Keratinocyte (primary cell): Measurements from ENCODE around the gene ACBD6. TPM values are rescaled to one million over a fixed set of nuclear protein-coding genes. Genes with fewer than 3 reads are reported as not detected.

ENCODE experiments used
- DNase-seq: peaks from one replicate; pipeline ENCODE4 v3.0.0-alpha.2; 2011; ENCODE audit warnings: low read depth, missing footprints, low spot score
- FAIRE-seq: peaks from 2 replicates; lab custom pipeline; 2011; peaks lifted over from hg19 to GRCh38; lab: Jason Lieb, UNC
- H2AFZ ChIP-seq: 2 replicates; pipeline ENCODE4 v1.6.0; 2012; ENCODE audit warnings: low read length, control low read depth, inconsistent platforms; ENCODE audit not compliant: control insufficient read depth
- H3K27ac ChIP-seq: 2 replicates; pipeline ENCODE4 v1.5.1; 2011; ENCODE audit warnings: low read length; ENCODE audit not compliant: control insufficient read depth, insufficient read depth
- H3K27me3 ChIP-seq: 3 replicates; pipeline ENCODE4 v1.6.0; 2011; ENCODE audit warnings: low read length; ENCODE audit not compliant: control insufficient read depth, insufficient read depth; ENCODE audit errors: extremely low read depth
- H3K36me3 ChIP-seq, 2 experiments: 2 replicates in 1 of 2; 3 replicates in 1 of 2; pipeline ENCODE4 v1.5.1; 2011; ENCODE audit warnings: low read length in 2 of 2, mild to moderate bottlenecking in 1 of 2; ENCODE audit not compliant: control insufficient read depth in 2 of 2, insufficient read depth in 2 of 2; ENCODE audit errors: extremely low read depth in 1 of 2
- H3K4me1 ChIP-seq: 3 replicates; pipeline ENCODE4 v1.5.1; 2011; ENCODE audit warnings: low read length; ENCODE audit not compliant: control insufficient read depth, insufficient read depth; ENCODE audit errors: extremely low read depth
- H3K4me2 ChIP-seq: 3 replicates; pipeline ENCODE4 v1.6.0; 2011; ENCODE audit warnings: low read depth, low read length; ENCODE audit not compliant: control insufficient read depth, insufficient read depth; ENCODE audit errors: extremely low read depth
- H3K4me3 ChIP-seq, 3 experiments: fragments of 200-600 bp in 1 of 3; sonication (generic) in 1 of 3; 2 replicates in 2 of 3; 3 replicates in 1 of 3; pipeline ENCODE4 v1.5.1; 2011 to 2016; ENCODE audit warnings: low read length in 3 of 3, mild to moderate bottlenecking in 3 of 3, control low read depth in 2 of 3, inconsistent platforms in 1 of 3, low read depth in 1 of 3, mixed read lengths in 1 of 3, mixed run types in 1 of 3, moderate library complexity in 1 of 3; ENCODE audit not compliant: control insufficient read depth in 2 of 3, insufficient read depth in 2 of 3; ENCODE audit errors: extremely low read depth in 1 of 3
- H3K79me2 ChIP-seq: 2 replicates; pipeline ENCODE4 v1.6.0; 2012; ENCODE audit warnings: low read length; ENCODE audit not compliant: control insufficient read depth, insufficient read depth
- H3K9ac ChIP-seq: 3 replicates; pipeline ENCODE4 v1.6.0; 2011; ENCODE audit warnings: low read length; ENCODE audit not compliant: control insufficient read depth, insufficient read depth; ENCODE audit errors: extremely low read depth
- H3K9me1 ChIP-seq: 3 replicates; pipeline ENCODE4 v1.6.0; 2011; ENCODE audit warnings: low read length; ENCODE audit not compliant: control insufficient read depth, insufficient read depth; ENCODE audit errors: extremely low read depth
- H3K9me3 ChIP-seq: 2 replicates; pipeline ENCODE4 v1.5.1; 2012; ENCODE audit warnings: low read depth, low read length; ENCODE audit not compliant: control insufficient read depth
- H4K20me1 ChIP-seq: 3 replicates; pipeline ENCODE4 v1.6.0; 2011; ENCODE audit warnings: low read length; ENCODE audit not compliant: control insufficient read depth, insufficient read depth; ENCODE audit errors: extremely low read depth
- CTCF ChIP-seq, 3 experiments: IDR thresholded peaks in 1 of 3; conservative IDR thresholded peaks in 1 of 3; optimal IDR thresholded peaks in 1 of 3; 2 replicates in 2 of 3; 3 replicates in 1 of 3; pipeline versions ENCODE3 to v1.5.1; 2011; ENCODE audit warnings: low read length in 3 of 3, mild to moderate bottlenecking in 3 of 3, moderate library complexity in 2 of 3, control low read depth in 1 of 3, inconsistent platforms in 1 of 3; ENCODE audit not compliant: insufficient read depth in 2 of 3; ENCODE audit errors: extremely low read depth in 1 of 3
- EZH2 ChIP-seq: IDR thresholded peaks from one replicate; pipeline ENCODE4 v1.6.1; 2012; ENCODE audit warnings: inconsistent platforms, mild to moderate bottlenecking, low read length, moderate library complexity
- dilution Hi-C: fragments of 300-500 bp; cut with MboI; formaldehyde crosslinking; loops from one replicate; pipeline ENCODE4 v1.7.0; 2020; ENCODE audit warnings: low sequenced_read_pairs; ENCODE audit not compliant: extremely low pct_ligation_motif_present
- polyA plus RNA-seq, 5 experiments: library from polyadenylated mRNA; depleted of rRNA in 3 of 5; stranded (reverse) in 3 of 5; stranded (forward) in 1 of 5; unstranded in 1 of 5; fragments of >200 nt; gene quantifications; 1 replicate in 1 of 5; 2 replicates in 3 of 5; 3 replicates in 1 of 5; pipeline versions ENCODE4 v1.2.1 to v1.2.3, GENCODE V29; 2011 to 2012; ENCODE audit warnings: missing spikeins in 2 of 5, low read depth in 1 of 5, low replicate concordance in 1 of 5

The ACBD6 gene
- polyA plus RNA-seq, 1 donor (not counting 4 experiments of a cell fraction or from before 2014, with no cell fraction given) = 47.5 TPM

- Histone ChIP-seq H3K36me3 (no peaks in the 10 kb centered on the region), H3K27ac (no peak overlapping the region), H4K20me1 (no peaks in the 10 kb centered on the region), H3K4me1 (no peaks in the 10 kb centered on the region), H3K4me3 (no peak overlapping the region), H3K4me2 (no peak overlapping the region), H3K27me3 (no peaks in the 10 kb centered on the region), H3K9ac (no peak overlapping the region), H2AFZ (no peak overlapping the region), H3K9me1 (no peaks in the 10 kb centered on the region), H3K9me3 (peaks cover 4% of the 10 kb centered on the region), H3K79me2 (peaks cover 24% of the 10 kb centered on the region)
- no peak for TF ChIP-seq CTCF (optimal IDR thresholded peaks at IDR 0.05 in 1 of 3, IDR thresholded peaks at IDR 0.05 in 1 of 3, conservative IDR thresholded peaks at IDR 0.05 in 1 of 3; ENCODE audit: extremely low read depth in 1 of 3, insufficient read depth in 2 of 3, low read length in 3 of 3)
- no peak for TF ChIP-seq EZH2
- DNase-seq (no peak), FAIRE-seq (no peak)
- dilution Hi-C loops = no loop called here
These were observed 115.5 kb downstream of the ACBD6 start for GRCh38 chr1:180386745-180387367.

GRCh38 chr1:180385144-180385543 lies 117.2 kb downstream of the ACBD6 start:
- no peaks in the 10 kb centered on the region for H3K4me1 ChIP-seq
- no peaks in the 10 kb centered on the region for H3K27me3 ChIP-seq
- H2AFZ ChIP-seq = no peak overlapping the region
- H3K79me2 ChIP-seq = peaks cover 33% of the 10 kb centered on the region
- DNase-seq (no peak), FAIRE-seq (no peak)
- no peak for TF ChIP-seq CTCF (optimal IDR thresholded peaks at IDR 0.05 in 1 of 3, IDR thresholded peaks at IDR 0.05 in 1 of 3, conservative IDR thresholded peaks at IDR 0.05 in 1 of 3; ENCODE audit: extremely low read depth in 1 of 3, insufficient read depth in 2 of 3, low read length in 3 of 3)
- no peak for TF ChIP-seq EZH2
- H3K36me3 ChIP-seq = no peaks in the 10 kb centered on the region
- no peaks in the 10 kb centered on the region for H4K20me1 ChIP-seq
- H3K9me1 ChIP-seq = no peaks in the 10 kb centered on the region
- H3K9me3 ChIP-seq = peaks cover 4% of the 10 kb centered on the region
- no peak overlapping the region for H3K9ac ChIP-seq
- H3K27ac ChIP-seq = no peak overlapping the region
- H3K4me3 ChIP-seq = no peak overlapping the region
- dilution Hi-C loops = no loop called here
- no peak overlapping the region for H3K4me2 ChIP-seq
